C4-2B (cell line): ENCODE results near the gene CRYBB1.

Experiments used
- CTCF ChIP-seq: fragments of 450-650 bp; conservative IDR thresholded peaks from 2 replicates; pipeline ENCODE4 v1.5.1; 2017; ENCODE audit warnings: mild to moderate bottlenecking
- ZFX ChIP-seq: fragments of 450-650 bp; IDR thresholded peaks from 2 replicates; pipeline ENCODE4 v1.6.1; 2017

- no peak for TF ChIP-seq CTCF
- TF ChIP-seq ZFX, result no peak
Measured at GRCh38 chr22:26621663-26622062, 3.8 kb upstream of the CRYBB1 start, which contains the start of gene CRYBA4.
